Right cardiac atrium (tissue), 5 donors: ENCODE measurements around the gene FOXL3. TPM values are rescaled to one million over a fixed set of nuclear protein-coding genes. Genes with fewer than 3 reads are reported as not detected.

Source experiments
- ATAC-seq, 2 donors: fragments of 200-7000 bp; cut with Tn5 transposase; one replicate each; pipeline versions ENCODE4 v1.8.0 to v1.9.1; 2020; ENCODE audit warnings: moderate library complexity in 2 of 2, mild to moderate bottlenecking in 1 of 2
- DNase-seq, 3 donors: peaks; one replicate each; pipeline ENCODE4 v3.0.0-alpha.2; 2020
- H3K27ac ChIP-seq: one replicate; pipeline ENCODE4 v1.5.1; 2013; ENCODE audit warnings: mild to moderate bottlenecking, low read length, control low read depth, moderate library complexity
- H3K27me3 ChIP-seq: one replicate; pipeline ENCODE4 v1.6.1; 2013; ENCODE audit not compliant: control insufficient read depth, insufficient read depth
- H3K4me1 ChIP-seq: one replicate; pipeline ENCODE4 v1.6.1; 2013; ENCODE audit warnings: low read length; ENCODE audit not compliant: control insufficient read depth, insufficient read depth
- H3K4me3 ChIP-seq: one replicate; pipeline ENCODE4 v1.5.1; 2013; ENCODE audit warnings: low read length, control low read depth
- H3K9me3 ChIP-seq: one replicate; pipeline ENCODE4 v1.6.1; 2013; ENCODE audit warnings: low read length; ENCODE audit not compliant: control insufficient read depth
- WGBS: extraction: QIAGEN DNeasy Blood & Tissue Kit; methylation state at CpG from one replicate; pipeline ENCODE4 v1.1.7; 2013; 5-methylcytosine and 5-hydroxymethylcytosine counted together
- intact Hi-C, 4 donors: fragments of 100-400 bp; cut with DNase I; formaldehyde crosslinking; loops; one replicate each; pipeline versions ENCODE4 v1.11.0 to v1.14.0; 2022 to 2023
- polyA plus RNA-seq: library from polyadenylated mRNA; stranded (reverse); fragments of 200-250 nt; gene quantifications from one replicate; pipeline ENCODE4 v1.2.3, GENCODE V29; 2013
- total RNA-seq, 4 donors: library from RNA; stranded (reverse); fragmentation: NEBNext Ultra II Directional; extraction: Animal tissue kit (Norgen Biotek cat#: 25700); gene quantifications; one replicate each; pipeline ENCODE4 v1.2.1, GENCODE V29; 2021
- donor health status: healthy with polysubstance abuse.
- donor health status: DM: no; HTN: yes; CAD: no.
- donor health status: DM: no; HTN: no; CAD: no.
- donor health status: DM: no; HTN: yes; CAD: no; lungs with severe emphysema.
- donor health status: DM: yes; HTN: yes; CAD: no.

The FOXL3 gene
- total and polyA plus RNA-seq, 5 donors: not detected

GRCh38 chr7:309586-310228 lies 19.7 kb downstream of the FOXL3 start:
- H3K4me3 ChIP-seq: no peak overlapping the region
- no peak overlapping the region for H3K27ac ChIP-seq
- 90% methylated on average over 19 of the region's 19 CpGs for WGBS
- intact Hi-C loops: no loop called here
- no peaks in the 10 kb centered on the region for H3K4me1 ChIP-seq
- no peaks in the 10 kb centered on the region for H3K9me3 ChIP-seq
- H3K27me3 ChIP-seq: no peaks in the 10 kb centered on the region
- no peak for DNase-seq
- no peak for ATAC-seq

DNA sequence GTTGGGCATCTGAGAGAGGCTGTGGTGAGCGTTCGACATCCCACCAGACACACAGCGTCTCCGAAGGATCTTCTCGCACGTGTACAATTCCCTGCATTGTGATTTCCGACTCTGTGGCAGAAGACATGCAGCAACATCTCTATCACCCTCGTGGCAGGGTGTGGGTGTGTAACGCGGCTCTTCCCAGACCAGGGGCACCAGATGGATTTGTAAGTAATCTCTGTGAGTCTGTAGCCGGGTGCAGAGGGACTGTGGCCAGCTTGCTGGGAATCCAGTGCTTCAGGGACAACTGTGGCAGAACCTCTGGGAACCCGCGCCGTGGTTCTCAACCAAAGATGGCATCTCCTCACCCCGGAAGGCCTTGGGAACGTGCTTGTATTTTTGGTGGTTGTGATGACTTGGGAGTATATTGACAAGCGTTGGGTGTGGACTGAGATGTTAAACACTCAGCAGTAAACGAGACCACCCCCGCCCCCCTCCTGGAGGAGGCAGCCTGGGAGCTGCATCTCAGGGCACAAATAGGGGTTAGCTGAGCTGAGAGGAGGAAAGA lies 21.2 kb downstream of the FOXL3 start:
- no peak overlapping the region for H3K4me3 ChIP-seq
- 67% methylated on average over 19 of the region's 19 CpGs for WGBS
- H3K27me3 ChIP-seq: no peaks in the 10 kb centered on the region
- intact Hi-C loops: no loop called here
- no peaks in the 10 kb centered on the region for H3K4me1 ChIP-seq
- H3K9me3 ChIP-seq: no peaks in the 10 kb centered on the region
- H3K27ac ChIP-seq: no peak overlapping the region
- ATAC-seq (no peak), DNase-seq (no peak)

- ATAC-seq (no peak), DNase-seq (no peak)
- 57% methylated on average over 5 of the region's 5 CpGs for WGBS
- Histone ChIP-seq H3K4me3 (no peak overlapping the region), H3K9me3 (no peaks in the 10 kb centered on the region), H3K27ac (no peak overlapping the region), H3K4me1 (no peaks in the 10 kb centered on the region), H3K27me3 (no peaks in the 10 kb centered on the region)
- intact Hi-C loops: no loop called here
Measured at GRCh38 chr7:311796-312195, 21.8 kb downstream of the FOXL3 start.

- Histone ChIP-seq H3K27ac (no peak overlapping the region), H3K4me1 (no peaks in the 10 kb centered on the region), H3K9me3 (no peaks in the 10 kb centered on the region), H3K27me3 (no peaks in the 10 kb centered on the region), H3K4me3 (no peak overlapping the region)
- ATAC-seq (no peak), DNase-seq (no peak)
- WGBS: 76% methylated on average over 6 of the region's 6 CpGs
- intact Hi-C loops: no loop called here
Measured at GRCh38 chr7:312424-312823, 22.5 kb downstream of the FOXL3 start.

DNA sequence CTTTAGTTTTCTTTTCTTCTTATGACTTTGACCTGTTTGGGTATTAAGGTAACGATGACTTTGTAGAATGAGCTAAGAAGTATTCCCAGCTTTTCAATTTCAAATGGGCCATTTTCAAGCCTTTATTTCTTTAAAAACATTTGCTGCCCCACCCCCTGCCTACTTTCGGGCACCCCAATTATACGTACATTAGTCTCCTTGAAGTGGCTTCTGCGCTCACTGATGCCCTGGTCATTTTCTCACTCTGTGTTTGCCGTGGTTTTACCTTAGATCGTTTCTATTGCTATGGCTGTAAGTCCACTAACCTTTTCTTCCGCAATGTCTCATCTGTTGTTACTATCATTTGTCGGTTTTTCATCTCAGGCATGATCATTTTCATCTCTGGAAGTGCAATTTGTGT lies 24.9 kb downstream of the FOXL3 start:
- no peak for ATAC-seq
- intact Hi-C loops: no loop called here
- Histone ChIP-seq H3K4me3 (no peak overlapping the region), H3K27ac (no peak overlapping the region), H3K9me3 (no peaks in the 10 kb centered on the region), H3K4me1 (no peaks in the 10 kb centered on the region), H3K27me3 (no peaks in the 10 kb centered on the region)
- WGBS: 92% methylated on average over 8 of the region's 8 CpGs
- DNase-seq: no peak

DNA sequence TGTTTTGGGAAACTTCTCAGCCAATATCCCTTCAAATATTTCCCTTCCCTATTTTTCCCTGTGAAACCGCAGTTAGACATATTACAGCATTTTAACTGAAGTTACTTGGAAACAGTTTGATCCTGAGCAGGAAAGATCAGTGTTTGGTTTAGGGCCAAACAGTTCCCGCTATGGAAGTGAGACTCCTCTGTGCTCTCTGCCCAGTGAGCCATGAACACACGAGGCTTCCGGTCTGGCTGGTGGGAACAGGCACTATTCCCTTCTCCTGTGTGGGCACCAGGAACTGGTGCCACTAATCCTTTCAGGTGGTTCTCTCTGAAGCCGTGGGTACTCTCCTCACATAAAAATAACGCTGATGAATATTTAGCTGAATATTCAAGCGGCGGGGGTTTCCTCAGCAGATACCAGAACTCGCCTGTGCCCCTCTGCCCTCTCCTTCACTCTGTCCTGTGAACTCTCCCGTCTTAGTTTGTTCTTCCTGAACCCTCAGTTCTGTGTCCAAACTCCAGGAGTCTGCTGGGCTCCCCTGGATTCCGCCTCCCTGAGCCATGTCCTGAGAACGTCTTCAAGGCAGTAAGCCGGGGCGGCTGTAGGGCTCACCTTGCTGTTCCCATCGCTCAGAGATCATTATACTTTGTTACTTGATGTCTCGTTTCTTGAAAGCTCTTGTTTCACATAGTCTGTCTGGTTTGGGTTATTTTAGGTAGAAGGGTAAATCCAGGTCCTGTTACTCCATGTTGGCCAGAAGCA lies 25.7 kb downstream of the FOXL3 start:
- no peaks in the 10 kb centered on the region for H3K9me3 ChIP-seq
- no peak for DNase-seq
- no peak for ATAC-seq
- no peak overlapping the region for H3K4me3 ChIP-seq
- H3K27me3 ChIP-seq: no peaks in the 10 kb centered on the region
- WGBS: 83% methylated on average over 16 of the region's 16 CpGs
- intact Hi-C loops: no loop called here
- no peaks in the 10 kb centered on the region for H3K4me1 ChIP-seq
- no peak overlapping the region for H3K27ac ChIP-seq

DNA sequence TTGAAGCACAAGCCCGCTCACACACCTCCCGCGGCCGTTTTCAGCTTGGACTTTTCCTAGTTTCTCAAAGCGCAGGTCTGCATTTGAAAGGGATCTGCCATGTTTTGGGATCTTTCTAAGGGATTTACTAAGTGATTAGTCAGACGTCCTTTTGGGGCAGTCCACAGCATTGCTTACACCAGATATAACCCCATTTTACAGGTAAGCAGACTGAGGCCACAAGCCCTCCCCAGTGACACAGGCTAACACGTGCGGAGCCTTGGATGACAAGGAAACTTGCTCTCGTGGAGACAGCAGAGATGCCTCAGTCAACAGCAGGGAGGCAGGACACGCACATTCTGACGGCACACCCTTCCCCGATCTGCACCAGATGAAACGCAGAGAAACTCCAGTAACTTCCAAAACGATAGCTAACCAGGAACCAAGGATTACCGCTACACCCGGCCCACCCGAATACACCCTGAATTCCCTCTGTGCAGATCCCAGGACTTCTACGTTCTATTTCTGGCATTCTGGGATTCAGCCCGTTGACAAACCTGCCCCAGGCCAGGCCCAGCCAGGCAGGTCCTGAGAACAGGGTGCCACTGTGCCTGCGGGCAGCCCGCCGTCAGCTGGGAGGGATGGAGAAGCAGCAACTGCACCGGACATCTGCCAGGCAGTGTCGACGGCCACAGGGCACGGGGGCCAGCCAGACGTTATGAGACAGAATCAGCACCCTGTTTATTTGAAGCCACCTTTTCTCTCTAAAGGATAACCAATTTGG lies 27.9 kb downstream of the FOXL3 start:
- H3K27me3 ChIP-seq: no peaks in the 10 kb centered on the region
- ATAC-seq: no peak
- intact Hi-C loops: no loop called here
- peak in 1 of 3 donors; percentile 16 for DNase-seq
- H3K4me3 ChIP-seq: no peak overlapping the region
- WGBS: 89% methylated on average over 27 of the region's 27 CpGs
- H3K9me3 ChIP-seq: no peaks in the 10 kb centered on the region
- H3K27ac ChIP-seq: no peak overlapping the region
- H3K4me1 ChIP-seq: no peaks in the 10 kb centered on the region

DNA sequence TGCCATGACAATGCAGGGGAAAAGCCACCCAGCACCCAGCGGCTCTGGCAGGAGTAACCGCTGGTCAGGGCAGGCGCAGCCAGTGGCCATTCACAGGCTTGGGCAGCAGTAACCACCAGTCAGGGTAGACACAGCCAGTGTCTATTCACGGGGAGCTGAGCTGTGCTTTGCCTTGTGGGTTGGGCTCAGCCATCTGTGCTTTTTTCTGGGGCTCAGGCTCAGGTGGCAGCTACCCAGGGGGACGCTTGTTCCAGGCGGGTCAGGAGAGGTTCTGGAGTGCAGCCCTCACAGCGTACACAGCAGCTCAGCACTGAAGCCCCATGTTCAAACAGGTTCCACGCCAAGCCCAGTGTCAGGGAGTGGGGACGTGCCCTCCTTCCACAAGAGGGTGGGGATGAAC lies 28.5 kb downstream of the FOXL3 start:
- Histone ChIP-seq H3K9me3 (no peaks in the 10 kb centered on the region), H3K4me3 (no peak overlapping the region), H3K27me3 (no peaks in the 10 kb centered on the region), H3K27ac (no peak overlapping the region), H3K4me1 (no peaks in the 10 kb centered on the region)
- intact Hi-C loops: no loop called here
- DNase-seq (peak in 1 of 3 donors; percentile 37), ATAC-seq (no peak)
- 77% methylated on average over 9 of the region's 9 CpGs for WGBS

- Histone ChIP-seq H3K4me1 (no peaks in the 10 kb centered on the region), H3K27me3 (no peaks in the 10 kb centered on the region), H3K9me3 (no peaks in the 10 kb centered on the region), H3K27ac (no peak overlapping the region), H3K4me3 (no peak overlapping the region)
- WGBS: 56% methylated on average over 18 of the region's 18 CpGs
- ATAC-seq (no peak), DNase-seq (peak in 1 of 3 donors; percentile 26)
- intact Hi-C loops: no loop called here
Measured at GRCh38 chr7:318878-319661, 29.1 kb downstream of the FOXL3 start.

- Histone ChIP-seq H3K4me3 (no peak overlapping the region), H3K4me1 (no peaks in the 10 kb centered on the region), H3K27me3 (no peaks in the 10 kb centered on the region), H3K27ac (no peak overlapping the region), H3K9me3 (no peaks in the 10 kb centered on the region)
- intact Hi-C loops: loop anchor here in 3 of 4 donors (5.0 to 10.0 kb wide), 5 partner anchors 315 to 555 kb away; partner anchors contain the start of gene GET4 (in 1 of the 3)
- DNase-seq: peak in 1 of 3 donors; percentile 11
- no peak for ATAC-seq
- WGBS: 92% methylated on average over 2 of the region's 2 CpGs
Measured at GRCh38 chr7:320297-320696, 30.3 kb downstream of the FOXL3 start.
